ENCODE measurements around the gene CABCOCO1.

- TF ChIP-seq LARP7 (IDR thresholded peaks at IDR 0.05) (no peak), CUX1 (CRISPR knock-in tag; IDR thresholded peaks at IDR 0.05) (no peak), USF1 (CRISPR knock-in tag; IDR thresholded peaks at IDR 0.05) (no peak), POLR2A (conservative IDR thresholded peaks at IDR 0.05) (no peak), BHLHE40 (IDR thresholded peaks at IDR 0.05; ENCODE audit: low read length) (no peak), ZNF639 (CRISPR knock-in tag; conservative IDR thresholded peaks at IDR 0.05 in 1 of 2, IDR thresholded peaks at IDR 0.05 in 1 of 2) (no peak), CTCF (IDR thresholded peaks at IDR 0.05 in 2 of 3, conservative IDR thresholded peaks at IDR 0.05 in 1 of 3; ENCODE audit: insufficient read depth in 2 of 3, low read depth in 1 of 3, low read length in 3 of 3) (no peak)
Observed at GRCh38 chr10:61635932-61636331, 26.8 kb upstream of the CABCOCO1 start.

All from K562 (cell line).